Measurements from ENCODE around the gene TBX10. TPM values are rescaled to one million over a fixed set of nuclear protein-coding genes. Genes with fewer than 3 reads are reported as not detected.
A peak's percentile ranks its signal among the peaks of the same experiment; 100 is the strongest.

Gene TBX10
- total RNA-seq, 4 donors from 2014 or later = not detected

DNA sequence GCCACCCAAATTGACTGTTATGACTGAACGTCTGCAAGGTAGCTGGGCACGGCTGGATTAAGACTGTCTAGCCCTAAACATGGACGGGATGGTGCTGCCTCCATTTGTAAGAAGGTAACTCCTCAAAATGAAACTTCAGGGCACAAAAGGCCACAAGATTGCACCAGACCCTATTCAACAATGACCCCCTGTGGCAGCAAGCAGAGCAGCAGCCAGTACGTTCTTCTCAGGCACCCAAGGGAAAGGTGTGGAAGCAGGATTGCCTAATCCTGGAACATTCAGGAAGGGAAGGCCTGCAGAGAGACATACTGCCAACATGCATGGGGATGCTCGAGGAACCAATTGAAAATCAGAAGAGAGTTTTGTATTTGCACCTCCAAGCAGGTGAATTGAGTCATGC is 4.5 kb upstream of the TBX10 start:
- TF ChIP-seq, protein P1, sequence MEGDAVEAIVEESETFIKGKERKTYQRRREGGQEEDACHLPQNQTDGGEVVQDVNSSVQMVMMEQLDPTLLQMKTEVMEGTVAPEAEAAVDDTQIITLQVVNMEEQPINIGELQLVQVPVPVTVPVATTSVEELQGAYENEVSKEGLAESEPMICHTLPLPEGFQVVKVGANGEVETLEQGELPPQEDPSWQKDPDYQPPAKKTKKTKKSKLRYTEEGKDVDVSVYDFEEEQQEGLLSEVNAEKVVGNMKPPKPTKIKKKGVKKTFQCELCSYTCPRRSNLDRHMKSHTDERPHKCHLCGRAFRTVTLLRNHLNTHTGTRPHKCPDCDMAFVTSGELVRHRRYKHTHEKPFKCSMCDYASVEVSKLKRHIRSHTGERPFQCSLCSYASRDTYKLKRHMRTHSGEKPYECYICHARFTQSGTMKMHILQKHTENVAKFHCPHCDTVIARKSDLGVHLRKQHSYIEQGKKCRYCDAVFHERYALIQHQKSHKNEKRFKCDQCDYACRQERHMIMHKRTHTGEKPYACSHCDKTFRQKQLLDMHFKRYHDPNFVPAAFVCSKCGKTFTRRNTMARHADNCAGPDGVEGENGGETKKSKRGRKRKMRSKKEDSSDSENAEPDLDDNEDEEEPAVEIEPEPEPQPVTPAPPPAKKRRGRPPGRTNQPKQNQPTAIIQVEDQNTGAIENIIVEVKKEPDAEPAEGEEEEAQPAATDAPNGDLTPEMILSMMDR (IDR thresholded peaks at IDR 0.05) = peak in 1 of 6 experiments; percentile 16
- no peak for TF ChIP-seq POLR2A (IDR thresholded peaks at IDR 0.05)
- DNase-seq = no peak
- H3K9me3 ChIP-seq = no peaks in the 10 kb centered on the region
- H3K27ac ChIP-seq = no peak overlapping the region
- peaks cover 0 to 4% of the 10 kb centered on the region in 2 donors for H3K4me1 ChIP-seq
- H3K4me3 ChIP-seq (replicated peaks in 1 of 3) = no peak overlapping the region
- intact Hi-C loops (cut with DNase I) = no loop called here
- H3K36me3 ChIP-seq = no peaks in the 10 kb centered on the region
- WGBS, 2 donors = 85 to 93% methylated on average over 5 of the region's 5 CpGs
- no peaks in the 10 kb centered on the region for H3K27me3 ChIP-seq

GRCh38 chr11:67642173-67643120 is 2.9 kb upstream of the TBX10 start:
- 93% methylated on average over 10 to 15 of the region's 15 CpGs for WGBS, 2 donors
- Histone ChIP-seq H3K9me3 (no peaks in the 10 kb centered on the region), H3K27me3 (no peaks in the 10 kb centered on the region), H3K27ac (no peak overlapping the region), H3K36me3 (no peaks in the 10 kb centered on the region), H3K4me3 (replicated peaks in 1 of 3) (no peak overlapping the region), H3K4me1 (peaks cover 0 to 2% of the 10 kb centered on the region in 2 donors)
- no peak for DNase-seq
- intact Hi-C loops (cut with DNase I) = no loop called here
- no peak for TF ChIP-seq POLR2A (IDR thresholded peaks at IDR 0.05)
- TF ChIP-seq, protein P1 (IDR thresholded peaks at IDR 0.05) = no peak

DNA sequence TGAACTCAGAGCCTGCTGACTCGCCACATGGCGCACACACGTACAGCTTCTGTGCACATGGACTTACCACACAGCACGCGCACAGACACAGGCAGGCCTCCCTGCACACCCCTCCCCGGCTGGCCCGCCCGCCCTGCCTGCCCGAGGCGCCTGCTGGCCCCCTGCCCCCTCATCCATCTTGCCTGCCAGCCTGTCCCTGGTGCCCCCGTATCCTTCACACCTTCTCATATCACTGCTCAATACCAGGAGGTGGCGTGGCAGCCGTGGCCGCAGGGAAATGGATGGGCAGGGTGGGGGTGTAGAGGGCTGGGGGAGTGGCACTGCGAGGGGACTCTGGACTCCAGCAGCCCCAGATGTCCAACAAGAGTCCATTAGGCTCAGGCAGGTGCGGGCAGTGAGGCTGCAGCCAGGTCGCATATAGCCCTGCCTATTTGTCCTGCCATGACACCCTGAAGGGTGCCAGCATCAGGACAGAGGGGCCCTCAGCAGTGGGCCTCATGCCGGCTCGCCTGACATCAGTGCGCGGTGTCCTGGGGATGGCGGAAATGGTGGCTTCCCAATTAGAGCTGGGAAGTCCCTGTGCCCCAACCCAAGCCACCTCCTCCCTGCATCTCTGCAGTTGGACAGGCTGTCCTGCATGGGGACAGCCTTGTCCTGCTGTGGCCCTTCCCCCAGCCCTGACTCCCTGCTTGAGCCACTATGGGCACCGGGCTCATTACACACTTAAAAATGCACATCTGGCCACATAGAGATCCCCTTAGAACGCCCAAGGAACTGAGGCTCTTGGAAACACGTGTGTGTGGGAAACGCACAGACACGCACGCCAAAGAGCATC is 2.0 kb upstream of the TBX10 start:
- DNase-seq = no peak

DNA sequence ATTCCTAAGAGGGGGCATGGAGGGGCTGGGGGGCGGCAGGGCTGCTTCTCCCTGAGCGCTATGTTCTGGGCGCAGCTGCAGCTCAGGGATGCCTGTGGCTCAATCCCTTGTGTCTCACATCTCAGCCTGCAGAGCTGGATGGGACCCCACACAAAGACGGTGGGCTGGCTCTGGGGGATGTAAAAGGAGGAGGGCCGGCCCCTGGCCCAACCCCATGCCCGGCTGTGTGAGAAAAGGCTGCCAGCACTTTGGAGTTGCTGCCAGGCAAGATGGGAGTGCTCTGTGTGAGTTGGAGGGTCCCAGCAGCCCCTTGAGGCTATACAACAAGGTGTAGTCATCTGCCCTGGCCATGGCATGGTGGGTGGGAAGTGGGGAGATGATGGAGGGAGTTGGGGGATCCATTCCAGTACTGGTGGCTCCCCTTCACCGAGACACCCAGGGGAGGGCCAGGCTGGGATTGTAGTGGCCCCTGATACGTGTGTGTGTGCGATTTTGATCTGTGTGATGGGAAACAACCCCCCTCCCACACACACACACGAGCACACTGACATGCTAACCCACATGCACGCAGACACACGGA is 1.3 kb upstream of the TBX10 start:
- no peak for DNase-seq
- Histone ChIP-seq H3K4me1 (no peaks in the 10 kb centered on the region), H3K9me3 (no peaks in the 10 kb centered on the region), H3K4me3 (replicated peaks in 1 of 3) (no peak overlapping the region), H3K36me3 (no peaks in the 10 kb centered on the region), H3K27me3 (no peaks in the 10 kb centered on the region), H3K27ac (no peak overlapping the region)
- intact Hi-C loops (cut with DNase I) = no loop called here
- 87% methylated on average over 10 to 12 of the region's 12 CpGs for WGBS, 2 donors
- TF ChIP-seq, protein P1 (IDR thresholded peaks at IDR 0.05) = no peak
- no peak for TF ChIP-seq POLR2A (IDR thresholded peaks at IDR 0.05)

More for the DNA sequence above, 2.0 kb upstream of the TBX10 start:
- no peaks in the 10 kb centered on the region for H3K9me3 ChIP-seq
- TF ChIP-seq, protein P1 (IDR thresholded peaks at IDR 0.05) = no peak
- no peak for TF ChIP-seq POLR2A (IDR thresholded peaks at IDR 0.05)
- no peaks in the 10 kb centered on the region for H3K36me3 ChIP-seq
- 85 to 86% methylated on average over 20 to 24 of the region's 28 CpGs for WGBS, 2 donors
- intact Hi-C loops (cut with DNase I) = no loop called here
- H3K4me1 ChIP-seq = no peaks in the 10 kb centered on the region
- no peak overlapping the region for H3K4me3 ChIP-seq (replicated peaks in 1 of 3)
- H3K27me3 ChIP-seq = no peaks in the 10 kb centered on the region
- no peak overlapping the region for H3K27ac ChIP-seq
